Ishikawa (cell line): ENCODE measurements around the gene HOXC9.

ENCODE experiments used
- CEBPB ChIP-seq: IDR thresholded peaks from 2 replicates; pipeline ENCODE4 v1.6.1; 2012
- CREB1 ChIP-seq: IDR thresholded peaks from 2 replicates; pipeline ENCODE4 v1.6.1; 2012; ENCODE audit warnings: low read depth
- EGR1 ChIP-seq: IDR thresholded peaks from 2 replicates; pipeline ENCODE4 v1.6.1; 2012
- EP300 ChIP-seq: IDR thresholded peaks from 2 replicates; pipeline ENCODE4 v1.6.1; 2012; ENCODE audit warnings: borderline replicate concordance
- NFIC ChIP-seq: IDR thresholded peaks from 2 replicates; pipeline ENCODE4 v1.6.1; 2012
- RAD21 ChIP-seq: IDR thresholded peaks from 2 replicates; pipeline ENCODE4 v1.6.1; 2012; ENCODE audit warnings: low read depth
- TAF1 ChIP-seq: IDR thresholded peaks from 2 replicates; pipeline ENCODE4 v1.6.1; 2012; ENCODE audit warnings: low read depth, mild to moderate bottlenecking
- TCF12 ChIP-seq: IDR thresholded peaks from 2 replicates; pipeline ENCODE4 v1.6.1; 2012; ENCODE audit warnings: low read depth
- ZBTB7A ChIP-seq: IDR thresholded peaks from 2 replicates; pipeline ENCODE4 v1.6.1; 2012; ENCODE audit warnings: low read depth
- TF ChIP-seq, protein P1 (sequence below): IDR thresholded peaks from 2 replicates; pipeline ENCODE4 v1.6.1; 2012

GRCh38 chr12:53958128-53958527 lies 41.8 kb upstream of the HOXC9 start:
- TF ChIP-seq, protein P1, sequence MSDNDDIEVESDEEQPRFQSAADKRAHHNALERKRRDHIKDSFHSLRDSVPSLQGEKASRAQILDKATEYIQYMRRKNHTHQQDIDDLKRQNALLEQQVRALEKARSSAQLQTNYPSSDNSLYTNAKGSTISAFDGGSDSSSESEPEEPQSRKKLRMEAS, result no peak
- TF ChIP-seq EP300 (no peak), NFIC (no peak), RAD21 (no peak), TAF1 (no peak), TCF12 (no peak), EGR1 (no peak), CREB1 (no peak), CEBPB (no peak), ZBTB7A (no peak)
